H1 (cell line): Measurements from ENCODE around the gene DMBT1. TPM values are rescaled to one million over a fixed set of nuclear protein-coding genes. Genes with fewer than 3 reads are reported as not detected.

Experiments used
- CTCF ChIA-PET: fragments of 300-600 bp; sonication (Branson Sonifier 250); formaldehyde crosslinking; loops from one replicate; lab custom pipeline; 2021; ENCODE audit not compliant: partially characterized antibody; lab: Charles Lee
- POLR2A ChIA-PET: fragments of 300-600 bp; sonication (Branson Sonifier 250); formaldehyde crosslinking; loops from one replicate; lab custom pipeline; 2021; ENCODE audit warnings: inconsistent platforms; ENCODE audit not compliant: partially characterized antibody; lab: Charles Lee
- DNase-seq, 2 experiments: peaks; one replicate each; pipeline versions ENCODE4 v3.0.0 to v3.0.0-alpha.2; 2010 to 2022; ENCODE audit warnings: low spot score in 2 of 2, low read depth in 1 of 2, mixed read lengths in 1 of 2
- FAIRE-seq: peaks from 2 replicates; lab custom pipeline; 2011; peaks lifted over from hg19 to GRCh38; lab: Jason Lieb, UNC
- H2AFZ ChIP-seq: 2 replicates; pipeline ENCODE4 v1.8.1; 2012; ENCODE audit warnings: low read length, inconsistent platforms
- H2AK5ac ChIP-seq: 2 replicates; pipeline ENCODE4 v1.6.1; 2013; ENCODE audit warnings: low read depth, low read length
- H2BK120ac ChIP-seq: replicated peaks from 2 replicates; pipeline ENCODE3; 2013; ENCODE audit warnings: low read depth, low read length, inconsistent platforms
- H2BK12ac ChIP-seq: 2 replicates; pipeline ENCODE4 v1.6.1; 2013; ENCODE audit warnings: low read depth, low read length
- H2BK15ac ChIP-seq: 2 replicates; pipeline ENCODE4 v1.6.1; 2013; ENCODE audit warnings: low read length
- H2BK20ac ChIP-seq: 2 replicates; pipeline ENCODE4 v1.6.1; 2013; ENCODE audit warnings: low read length
- H2BK5ac ChIP-seq: 2 replicates; pipeline ENCODE4 v1.6.1; 2013; ENCODE audit warnings: low read depth, low read length
- H3K14ac ChIP-seq: 2 replicates; pipeline ENCODE4 v1.6.1; 2013; ENCODE audit warnings: inconsistent platforms; ENCODE audit not compliant: insufficient read length
- H3K18ac ChIP-seq: 2 replicates; pipeline ENCODE4 v1.6.1; 2013; ENCODE audit warnings: low read length; ENCODE audit errors: extremely low read depth
- H3K23ac ChIP-seq: 2 replicates; pipeline ENCODE4 v1.6.1; 2013; ENCODE audit warnings: inconsistent platforms; ENCODE audit not compliant: insufficient read length
- H3K23me2 ChIP-seq: 2 replicates; pipeline ENCODE4 v1.6.1; 2013; ENCODE audit warnings: low read depth, low read length
- H3K27ac ChIP-seq: 2 replicates; pipeline ENCODE4 v1.6.1; 2011; ENCODE audit warnings: low read depth, low read length, inconsistent platforms
- H3K27me3 ChIP-seq, 4 experiments: replicated peaks in 1 of 4; 1 replicate in 1 of 4; 2 replicates in 3 of 4; pipeline versions ENCODE4 v1.6.1 to v1.8.1; 2011 to 2013; ENCODE audit warnings: low read length in 3 of 4, mild to moderate bottlenecking in 3 of 4, inconsistent platforms in 2 of 4, mixed read lengths in 2 of 4, moderate library complexity in 1 of 4; ENCODE audit not compliant: control insufficient read depth in 3 of 4, insufficient read depth in 3 of 4; ENCODE audit errors: extremely low read depth in 1 of 4
- H3K36me3 ChIP-seq, 4 experiments: 2 replicates each; pipeline versions ENCODE4 v1.6.1 to v1.8.1; 2011 to 2013; ENCODE audit warnings: mild to moderate bottlenecking in 4 of 4, low read length in 3 of 4, moderate library complexity in 2 of 4, control low read depth in 1 of 4, inconsistent platforms in 1 of 4; ENCODE audit not compliant: insufficient read depth in 4 of 4, control insufficient read depth in 2 of 4
- H3K4ac ChIP-seq: replicated peaks from 2 replicates; pipeline ENCODE3; 2013; ENCODE audit warnings: low read length, low read depth, mixed read lengths, inconsistent platforms; ENCODE audit not compliant: insufficient read length
- H3K4me1 ChIP-seq, 4 experiments: replicated peaks in 1 of 4; 1 replicate in 1 of 4; 2 replicates in 3 of 4; pipeline versions ENCODE4 v1.6.1 to v1.8.1; 2011 to 2013; ENCODE audit warnings: low read length in 3 of 4, inconsistent platforms in 2 of 4, mixed read lengths in 1 of 4; ENCODE audit not compliant: insufficient read depth in 4 of 4, control insufficient read depth in 3 of 4
- H3K4me2 ChIP-seq, 2 experiments: 2 replicates each; pipeline versions ENCODE4 v1.6.1 to v1.8.1; 2011 to 2013; ENCODE audit warnings: low read depth in 2 of 2, low read length in 2 of 2, control low read depth in 1 of 2, inconsistent platforms in 1 of 2, mild to moderate bottlenecking in 1 of 2; ENCODE audit not compliant: insufficient read depth in 1 of 2
- H3K4me3 ChIP-seq, 4 experiments: fragments of 200-600, 300-600 bp in 1 of 4; sonication (generic), shearing (Covaris generic), sonication (Bioruptor Twin) in 1 of 4; 2 replicates each; pipeline versions ENCODE4 v1.5.1 to v1.8.1; 2011 to 2016; ENCODE audit warnings: low read length in 4 of 4, low read depth in 3 of 4, control low read depth in 2 of 4, inconsistent platforms in 2 of 4, mild to moderate bottlenecking in 2 of 4, mixed read lengths in 1 of 4, moderate library complexity in 1 of 4; ENCODE audit not compliant: insufficient read depth in 2 of 4; ENCODE audit errors: extremely low read depth in 1 of 4
- H3K56ac ChIP-seq: replicated peaks from 2 replicates; pipeline ENCODE3; 2013; ENCODE audit warnings: low read depth, mild to moderate bottlenecking, mixed read lengths, low read length, inconsistent platforms; ENCODE audit not compliant: insufficient read length
- H3K79me1 ChIP-seq: 2 replicates; pipeline ENCODE4 v1.6.1; 2013; ENCODE audit warnings: low read depth, low read length, control low read depth
- H3K79me2 ChIP-seq, 2 experiments: 2 replicates each; pipeline versions ENCODE4 v1.6.1 to v1.8.1; 2012 to 2013; ENCODE audit warnings: low read length in 2 of 2, mild to moderate bottlenecking in 2 of 2, inconsistent platforms in 1 of 2; ENCODE audit not compliant: insufficient read depth in 2 of 2, control insufficient read depth in 1 of 2
- H3K9ac ChIP-seq, 4 experiments: replicated peaks in 1 of 4; 1 replicate in 1 of 4; 2 replicates in 3 of 4; pipeline versions ENCODE4 v1.6.1 to v1.8.1; 2011 to 2013; ENCODE audit warnings: low read depth in 3 of 4, low read length in 3 of 4, control low read depth in 2 of 4, mild to moderate bottlenecking in 2 of 4, moderate library complexity in 2 of 4, inconsistent platforms in 1 of 4; ENCODE audit errors: extremely low read depth in 1 of 4
- H3K9me3 ChIP-seq, 2 experiments: 2 replicates each; pipeline versions ENCODE4 v1.6.1 to v1.8.1; 2012 to 2013; ENCODE audit warnings: mild to moderate bottlenecking in 2 of 2, moderate library complexity in 2 of 2, control low read depth in 1 of 2, inconsistent platforms in 1 of 2, low read depth in 1 of 2, low read length in 1 of 2, mixed read lengths in 1 of 2; ENCODE audit not compliant: insufficient read depth in 2 of 2
- H4K20me1 ChIP-seq, 2 experiments: replicated peaks in 1 of 2; 2 replicates each; pipeline versions ENCODE3 to v1.8.1; 2011 to 2013; ENCODE audit warnings: inconsistent platforms in 2 of 2, low read length in 2 of 2, mild to moderate bottlenecking in 1 of 2; ENCODE audit not compliant: insufficient read depth in 2 of 2, control insufficient read depth in 1 of 2
- H4K5ac ChIP-seq: 2 replicates; pipeline ENCODE4 v1.6.1; 2013; ENCODE audit warnings: low read length, low read depth, mixed read lengths, inconsistent platforms; ENCODE audit not compliant: insufficient read length
- H4K8ac ChIP-seq: 2 replicates; pipeline ENCODE4 v1.8.0; 2013; ENCODE audit warnings: mild to moderate bottlenecking, moderate library complexity, low read length, inconsistent platforms; ENCODE audit not compliant: insufficient read depth; ENCODE audit errors: extremely low read depth
- H4K91ac ChIP-seq: replicated peaks from 2 replicates; pipeline ENCODE3; 2013; ENCODE audit warnings: low read length, mixed read lengths, inconsistent platforms; ENCODE audit not compliant: insufficient read length
- CTCF ChIP-seq, 3 experiments: IDR thresholded peaks; 1 replicate in 2 of 3; 2 replicates in 1 of 3; pipeline versions ENCODE4 v1.5.1 to v1.6.1; 2011; ENCODE audit warnings: low read length in 3 of 3, mild to moderate bottlenecking in 3 of 3, inconsistent platforms in 2 of 3, low read depth in 1 of 3, moderate library complexity in 1 of 3; ENCODE audit not compliant: insufficient read depth in 1 of 3; ENCODE audit errors: control extremely low read depth in 1 of 3
- FOSL1 ChIP-seq: IDR thresholded peaks from 2 replicates; pipeline ENCODE4 v1.6.1; 2011; ENCODE audit warnings: mild to moderate bottlenecking, low read depth, low read length, moderate library complexity; ENCODE audit not compliant: insufficient read depth
- KDM4A ChIP-seq: IDR thresholded peaks from one replicate; pipeline ENCODE4 v1.7.1; 2012; ENCODE audit warnings: low read depth, mild to moderate bottlenecking, moderate library complexity, low read length, inconsistent platforms; ENCODE audit not compliant: severe bottlenecking
- MAX ChIP-seq: IDR thresholded peaks from 2 replicates; pipeline ENCODE4 v1.6.1; 2012; ENCODE audit warnings: inconsistent platforms
- TAF1 ChIP-seq: IDR thresholded peaks from 2 replicates; pipeline ENCODE4 v1.6.1; 2011; ENCODE audit warnings: mild to moderate bottlenecking, low read depth, low read length
- TCF12 ChIP-seq: IDR thresholded peaks from 2 replicates; pipeline ENCODE4 v1.6.1; 2011; ENCODE audit warnings: low read depth, mild to moderate bottlenecking, low read length
- WGBS, 2 experiments: shearing (Covaris generic) in 1 of 2; methylation state at CpG; one replicate each; pipeline versions ENCODE4 v1.1.6 to v1.1.7; 2013 to 2015; ENCODE audit warnings: low lambda C conversion rate in 2 of 2, mixed read lengths in 2 of 2, inconsistent platforms in 1 of 2, low coverage in 1 of 2, missing lambda C conversion rate in 1 of 2; ENCODE audit not compliant: insufficient replicate concordance in 2 of 2, insufficient coverage in 1 of 2, insufficient read length in 1 of 2; ENCODE audit errors: extremely low coverage in 1 of 2, missing lambda C conversion rate in 1 of 2; 5-methylcytosine and 5-hydroxymethylcytosine counted together
- polyA plus RNA-seq, 7 experiments: library from polyadenylated mRNA; depleted of rRNA in 3 of 7; stranded (reverse) in 5 of 7; unstranded in 2 of 7; fragments of >200 nt in 5 of 7; fragments of 200-250 nt in 2 of 7; gene quantifications; 1 replicate in 5 of 7; 2 replicates in 1 of 7; 4 replicates in 1 of 7; pipeline versions ENCODE4 v1.2.1 to v1.2.3, GENCODE V29; 2011 to 2013; ENCODE audit warnings: missing spikeins in 2 of 7, mixed read lengths in 2 of 7
- total RNA-seq: library from RNA; stranded (reverse); fragmentation: NEBNext Ultra II Directional; extraction: Animal tissue kit (Norgen Biotek cat#: 25700); gene quantifications from 2 replicates; pipeline ENCODE4 v1.2.1, GENCODE V29; 2021

Gene DMBT1
- total and polyA plus RNA-seq, 2 of the 8 experiments (the other 6 are each of a cell fraction or from before 2014, with no cell fraction given): 0.03 TPM; not detected in 1

GRCh38 chr10:122673731-122674130 lies 113.2 kb downstream of the DMBT1 start:
- Histone ChIP-seq H2BK20ac (no peak overlapping the region), H3K79me1 (no peaks in the 10 kb centered on the region), H2BK12ac (no peak overlapping the region), H3K9ac (no peak overlapping the region), H3K14ac (no peak overlapping the region), H2BK15ac (no peak overlapping the region), H2BK5ac (no peak overlapping the region), H3K79me2 (no peaks in the 10 kb centered on the region), H3K27me3 (no peaks in the 10 kb centered on the region), H3K23me2 (no peaks in the 10 kb centered on the region), H3K23ac (no peak overlapping the region), H3K4me2 (no peak overlapping the region), H3K4me3 (no peak overlapping the region), H3K27ac (no peak overlapping the region), H4K20me1 (no peaks in the 10 kb centered on the region), H2AFZ (no peak overlapping the region), H4K8ac (no peak overlapping the region; the same call in 1 of the 2 replicates), H4K5ac (no peak overlapping the region), H3K18ac (no peak overlapping the region), H3K4ac (no peak overlapping the region), H3K4me1 (no peaks in the 10 kb centered on the region; a peak in 2 of 7 replicates), H3K56ac (no peak overlapping the region), H4K91ac (no peak overlapping the region), H2BK120ac (no peak overlapping the region), H3K36me3 (no peaks in the 10 kb centered on the region), H2AK5ac (no peak overlapping the region), H3K9me3 (no peaks in the 10 kb centered on the region)
- ChIA-PET POLR2A (no interaction called here), CTCF (interaction anchor here (0.8 to 2.6 kb wide), 10 partner anchors 10 to 239 kb away, joined by 3 to 15 read pairs (median 4); no protein-coding TSS in a partner anchor)
- FAIRE-seq: no peak
- WGBS, 2 experiments: 94% methylated on average over 5 of the region's 5 CpGs; no CpG with 5 or more reads in 1 of the 2 experiments
- DNase-seq: no peak
- TF ChIP-seq KDM4A: no peak
- TF ChIP-seq TAF1: no peak
- TF ChIP-seq MAX: no peak
- TF ChIP-seq FOSL1: no peak
- TF ChIP-seq TCF12: no peak
- no peak for TF ChIP-seq CTCF (IDR thresholded peaks at IDR 0.05; ENCODE audit: control extremely low read depth in 1 of 3, insufficient read depth in 1 of 3, low read depth in 1 of 3, low read length in 3 of 3)
